Nucleus accumbens (tissue), 56 donors: Measurements from ENCODE around the gene OGN.

ENCODE experiments used
- DNase-seq, 56 donors: peaks; one replicate each; lab custom pipeline; 2025; lab: John Stamatoyannopoulos, UW

Gene OGN

DNA sequence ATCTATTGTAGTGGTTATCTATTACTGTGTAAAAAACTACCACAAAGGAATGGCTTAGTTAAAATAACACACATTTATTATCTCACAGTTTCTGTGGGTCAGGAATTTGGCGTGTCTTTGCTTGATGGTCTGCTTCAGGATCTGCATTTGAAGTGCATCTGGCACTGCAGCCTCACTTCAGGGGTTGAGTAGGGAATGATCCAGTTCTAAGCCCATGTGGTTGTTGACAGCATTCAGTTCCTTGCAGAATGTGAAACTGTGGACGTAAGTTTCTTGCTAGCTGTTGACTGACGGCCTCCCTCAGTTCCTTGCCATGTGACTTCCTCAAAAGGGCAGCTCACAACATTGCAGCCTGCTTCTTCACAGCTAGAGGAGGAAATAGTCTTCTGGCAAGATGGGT lies 2.1 kb upstream of the OGN start:
- DNase-seq = peak in 17 of 56 donors; percentile 0 to 46 (median 6)

DNA sequence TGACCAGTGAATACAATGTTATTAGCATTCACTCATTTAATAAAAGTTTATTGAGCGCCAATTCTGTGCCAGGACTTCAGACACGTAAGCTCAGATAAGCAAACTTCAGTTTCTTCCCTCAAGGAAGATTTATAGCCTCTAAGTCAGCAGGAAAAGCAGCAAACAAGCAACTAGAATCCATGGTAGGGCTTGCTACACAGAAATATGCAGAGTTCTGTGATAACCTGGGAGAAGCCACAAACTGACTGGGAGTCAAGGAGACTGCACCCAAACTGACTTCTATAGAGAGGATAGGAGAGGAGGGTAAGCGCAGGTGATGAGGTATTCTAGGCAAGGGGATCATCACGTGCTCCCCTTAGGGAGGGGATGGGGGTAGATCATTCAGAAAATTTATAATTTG lies 1.4 kb upstream of the OGN start:
- no peak for DNase-seq

DNA sequence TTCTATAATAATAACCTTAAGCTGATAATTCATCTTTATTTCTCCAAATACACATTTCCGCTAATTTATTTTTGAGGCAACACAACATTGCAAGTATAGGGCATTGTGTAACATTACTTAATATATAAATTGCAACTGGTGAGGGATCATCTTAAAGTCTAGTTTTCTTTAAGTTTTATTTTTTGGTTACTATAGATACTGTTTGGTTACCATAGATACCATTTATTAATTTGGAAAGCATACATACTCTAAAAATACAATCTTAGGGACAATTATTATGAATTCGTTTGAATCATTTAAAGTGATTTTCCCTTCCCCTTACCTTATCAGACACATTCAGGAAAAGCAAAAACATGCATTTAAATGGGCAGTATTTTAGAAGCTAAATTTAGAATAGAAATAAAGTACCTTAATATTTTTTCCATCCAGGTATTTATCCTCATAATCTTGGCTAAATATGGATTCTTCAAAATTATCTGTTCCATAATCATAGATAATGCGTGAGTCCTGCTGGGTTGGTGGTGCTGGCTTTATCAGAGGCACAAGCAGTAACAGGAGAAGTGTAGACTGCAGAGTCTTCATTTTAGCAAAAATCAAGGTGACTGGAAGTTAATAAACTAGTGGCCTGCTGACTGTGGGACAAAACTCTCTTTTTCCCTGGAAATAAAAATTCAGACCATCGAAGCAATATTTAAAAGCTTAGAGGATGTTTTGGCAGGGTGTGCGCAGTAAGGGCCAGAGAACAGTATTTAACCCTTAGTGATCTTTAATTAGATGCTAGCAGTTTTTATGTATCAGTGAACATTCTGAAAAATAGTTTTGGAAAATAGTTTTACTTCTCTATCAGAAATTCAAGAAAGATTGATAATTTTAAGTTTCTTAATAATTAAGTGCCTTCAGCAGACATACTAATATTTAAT lies 1.3 kb downstream of the OGN start:
- DNase-seq = no peak

DNA sequence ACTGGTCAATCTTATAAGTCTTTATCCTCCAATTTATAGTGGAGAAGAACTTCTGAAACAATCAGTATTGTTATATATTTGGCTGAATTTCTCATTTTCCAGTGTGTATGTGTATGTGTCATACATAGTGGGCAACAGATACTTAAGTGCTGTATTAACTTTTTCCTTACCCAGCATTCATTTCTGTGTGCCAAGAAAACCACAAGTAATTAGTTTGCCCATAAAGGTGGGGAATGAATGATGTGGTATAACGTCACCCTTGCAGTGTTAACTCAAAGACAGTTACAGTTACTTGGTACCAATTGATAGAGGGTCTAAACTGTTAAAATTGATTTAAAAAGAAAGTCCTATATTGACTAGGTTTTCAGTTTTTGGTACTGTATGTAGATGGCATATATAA lies 2.0 kb downstream of the OGN start:
- DNase-seq = no peak

DNA sequence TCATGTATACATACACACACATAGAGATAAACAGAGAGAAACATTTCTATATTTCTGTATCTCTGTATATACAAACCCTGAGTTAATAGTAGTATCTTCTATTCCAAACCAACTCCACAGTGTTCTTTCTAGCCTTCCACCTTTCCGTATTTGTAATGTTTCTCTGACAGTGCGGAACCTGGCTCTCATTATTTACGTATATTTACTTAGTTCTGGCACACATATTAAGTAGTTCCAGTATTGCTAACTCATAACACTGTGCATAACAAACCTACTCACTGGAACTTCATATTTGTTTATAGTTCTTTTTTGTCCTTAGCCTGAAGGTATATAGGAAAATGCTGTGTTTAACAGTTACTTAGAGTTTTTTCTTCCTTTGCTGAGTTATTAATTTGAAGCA lies 6.5 kb downstream of the OGN start:
- no peak for DNase-seq

DNA sequence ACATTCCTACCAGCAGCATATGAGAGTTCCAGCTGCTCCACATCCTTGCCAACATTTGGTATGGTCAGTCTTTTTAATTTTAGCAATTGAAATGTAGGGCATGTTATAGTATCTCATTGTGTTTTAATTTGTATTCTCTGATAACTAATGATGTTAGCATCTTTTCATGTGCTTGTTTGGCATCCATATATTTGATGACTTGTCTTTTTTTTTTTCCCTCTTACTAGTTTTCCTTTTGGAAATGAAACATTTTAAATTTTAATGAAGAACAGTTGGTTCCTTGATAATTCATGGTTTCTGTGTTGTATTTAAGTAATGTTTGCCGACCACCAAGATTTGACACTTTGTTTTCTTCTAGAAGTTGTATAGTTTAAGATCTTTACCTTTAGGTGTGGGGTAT lies 8.8 kb downstream of the OGN start:
- DNase-seq = no peak

DNA sequence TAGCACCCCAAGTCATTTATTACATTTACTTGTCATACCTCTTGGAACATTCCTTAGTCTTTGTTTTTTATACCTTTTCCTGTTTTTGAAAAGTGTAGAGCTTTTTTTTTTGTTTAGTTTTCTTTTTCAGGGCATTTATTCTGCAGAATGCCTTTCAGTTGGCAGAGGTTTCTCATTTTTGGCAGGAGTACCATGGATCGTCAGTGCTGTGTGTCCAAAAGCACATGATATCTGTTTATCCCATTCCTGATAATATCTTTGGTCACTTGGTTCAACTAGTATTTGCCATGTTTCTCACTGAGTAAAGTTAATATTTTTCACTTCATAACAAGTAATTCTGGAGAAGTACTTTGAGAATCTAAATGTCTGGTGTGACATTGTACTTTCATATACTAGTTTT lies 10.7 kb downstream of the OGN start:
- DNase-seq = no peak

DNA sequence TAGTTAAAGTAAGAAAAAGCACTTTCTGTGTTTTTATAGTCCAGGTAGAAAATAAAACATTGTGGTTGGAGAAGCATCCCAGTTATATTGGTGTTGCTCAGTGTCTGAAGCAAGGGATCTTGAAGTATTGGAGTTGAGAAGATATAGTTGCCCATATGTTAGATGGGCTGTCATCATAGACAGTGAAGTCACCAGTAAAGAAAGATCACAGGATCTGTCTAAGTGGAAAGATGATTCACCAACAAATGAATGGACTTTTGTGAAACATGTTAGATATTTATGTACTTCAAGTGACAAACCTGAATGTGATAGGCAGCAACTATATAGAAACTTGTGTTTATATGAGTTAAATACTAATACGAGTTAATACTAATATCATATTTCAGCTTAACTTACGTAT lies 11.7 kb downstream of the OGN start:
- no peak for DNase-seq

DNA sequence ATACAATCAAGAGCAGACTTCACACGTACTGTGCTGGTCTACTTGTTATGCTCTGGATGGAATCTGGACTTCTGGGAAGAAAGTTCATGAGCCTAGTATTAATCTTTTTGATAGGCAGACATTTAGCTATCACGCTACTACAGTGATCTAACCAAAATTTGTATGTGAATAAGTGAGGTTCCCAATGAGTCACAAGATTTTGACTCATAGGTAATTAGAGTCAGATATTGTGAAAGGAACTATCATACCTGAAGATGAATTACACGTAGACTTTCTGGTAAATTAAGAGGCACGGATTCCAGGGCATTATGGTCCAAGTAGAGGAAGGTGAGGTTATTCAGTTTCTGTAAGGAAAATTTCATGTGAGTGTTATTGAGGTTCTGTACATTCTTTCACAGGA lies 18.4 kb downstream of the OGN start:
- DNase-seq = no peak

DNA sequence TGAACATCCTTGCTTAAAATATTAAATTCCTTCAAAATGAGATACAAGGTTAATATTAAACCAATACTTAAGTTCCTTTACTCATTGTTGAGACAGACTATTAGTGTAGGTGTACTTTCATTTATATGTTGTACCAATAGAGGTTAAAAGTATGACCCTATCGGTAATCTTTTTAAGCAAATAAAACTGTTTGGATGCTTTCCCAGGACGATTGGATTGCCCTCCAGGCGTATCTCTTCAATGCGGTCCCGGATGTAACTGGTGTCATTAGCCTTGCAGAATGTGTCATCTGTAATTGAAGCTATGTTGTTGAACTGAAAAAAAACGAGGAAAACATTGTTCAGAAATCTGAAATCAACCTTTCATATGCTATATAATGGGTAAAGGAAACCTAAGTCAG lies 18.9 kb downstream of the OGN start:
- DNase-seq = no peak

DNA sequence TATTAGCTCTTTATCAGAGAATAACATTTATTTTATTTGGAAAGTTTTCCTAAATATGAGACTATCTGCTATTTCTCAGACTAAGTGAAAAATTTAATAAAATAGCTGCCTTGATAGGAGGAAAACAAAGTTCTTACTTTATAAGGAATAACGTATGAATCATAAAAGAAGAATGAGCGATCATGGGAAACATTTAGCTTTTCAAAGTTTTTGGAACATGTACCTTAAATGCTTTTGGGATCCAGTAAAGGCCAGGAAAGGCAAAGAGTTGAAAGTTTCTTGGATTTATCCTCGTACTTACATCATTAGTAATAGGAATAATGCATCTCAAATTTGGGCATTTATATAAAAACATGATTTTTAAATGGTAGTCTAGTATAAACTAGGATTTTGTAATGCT lies 19.4 kb downstream of the OGN start:
- DNase-seq = no peak

DNA sequence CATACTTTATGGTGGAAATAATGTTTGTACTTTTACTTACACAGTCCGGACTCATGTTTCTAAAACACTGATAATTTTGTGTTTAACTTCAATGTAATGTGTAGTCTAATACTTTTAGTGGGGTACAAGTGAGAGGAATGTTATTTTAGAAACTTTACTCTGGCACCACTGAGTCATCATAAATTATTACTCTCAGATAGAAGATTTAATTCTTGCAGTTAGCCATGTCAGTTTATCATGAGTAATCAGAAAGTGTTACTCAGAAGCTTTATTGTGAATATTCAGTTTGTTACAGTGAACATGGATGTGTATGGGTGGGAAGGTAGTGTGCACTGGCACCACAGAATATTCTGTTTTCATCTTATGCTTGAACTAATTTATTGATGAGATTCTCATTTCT lies 20.0 kb downstream of the OGN start:
- no peak for DNase-seq

DNA sequence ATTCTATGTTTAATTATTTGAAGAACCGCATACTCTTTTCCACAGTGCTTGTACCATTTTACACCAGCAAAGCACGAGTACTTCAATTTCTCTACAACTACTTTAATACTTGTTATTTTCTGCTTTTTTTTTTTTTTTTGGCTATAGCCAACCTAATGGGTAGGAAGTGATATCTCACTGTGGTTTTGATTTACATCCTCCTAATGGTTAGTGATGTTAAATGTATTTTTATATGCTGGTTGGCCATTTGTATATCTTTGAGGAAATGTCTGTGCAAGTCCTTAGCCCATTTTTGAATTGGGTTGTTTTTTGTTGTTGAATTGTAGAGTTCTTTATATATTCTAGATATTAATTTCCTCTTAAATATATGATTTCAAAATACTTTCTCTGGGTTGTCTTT lies 22.6 kb downstream of the OGN start:
- no peak for DNase-seq

DNA sequence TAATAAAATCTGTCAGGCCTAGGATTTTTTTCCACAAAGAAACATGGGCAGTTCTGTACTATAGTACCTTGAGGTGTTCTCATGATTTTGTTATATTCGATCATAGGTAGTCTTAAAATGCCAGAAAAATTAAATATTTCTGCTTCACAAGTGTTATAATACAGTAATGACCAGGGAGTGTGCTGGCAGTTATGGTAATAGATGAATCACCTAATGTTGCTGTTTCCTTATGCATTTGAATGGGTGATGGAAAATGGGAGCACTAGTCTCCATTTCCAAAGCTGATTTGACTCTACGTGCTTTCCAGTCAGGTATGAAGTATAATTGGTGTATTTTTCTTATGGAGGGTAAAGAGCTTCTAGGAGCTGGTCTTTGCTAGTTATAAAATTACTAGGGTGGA lies 23.8 kb downstream of the OGN start:
- DNase-seq = no peak

DNA sequence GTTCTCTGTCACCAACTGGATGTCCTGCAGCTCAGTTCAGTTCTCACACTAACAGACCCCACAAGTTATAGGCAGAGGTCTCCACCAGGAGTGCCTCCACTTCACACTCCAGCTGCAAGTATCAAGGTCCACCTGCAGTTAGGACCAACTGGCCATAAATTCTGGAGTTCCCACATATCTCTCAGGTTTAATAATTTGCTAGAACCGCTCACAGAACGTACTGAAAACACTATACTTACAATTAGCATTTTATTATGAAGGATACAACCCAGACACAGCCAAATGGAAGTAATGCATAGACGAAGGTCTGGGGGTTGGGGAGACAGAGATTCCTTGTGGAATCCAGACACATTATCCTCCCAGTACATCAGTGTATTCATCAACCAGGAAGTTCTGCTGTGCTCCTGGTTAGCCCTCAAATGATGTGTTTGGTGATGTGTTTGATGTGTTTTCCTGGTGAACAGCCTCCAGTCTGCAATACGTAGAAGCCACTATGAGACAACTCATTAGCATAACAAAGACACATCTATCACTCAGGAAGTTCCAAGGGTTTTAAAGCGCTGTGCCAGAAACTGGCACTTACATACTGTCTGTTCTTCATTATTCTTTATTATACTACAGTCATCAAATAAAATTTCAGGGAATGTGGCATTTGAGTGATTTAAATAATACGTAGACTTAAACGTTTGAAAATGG lies 25.4 kb downstream of the OGN start:
- no peak for DNase-seq

DNA sequence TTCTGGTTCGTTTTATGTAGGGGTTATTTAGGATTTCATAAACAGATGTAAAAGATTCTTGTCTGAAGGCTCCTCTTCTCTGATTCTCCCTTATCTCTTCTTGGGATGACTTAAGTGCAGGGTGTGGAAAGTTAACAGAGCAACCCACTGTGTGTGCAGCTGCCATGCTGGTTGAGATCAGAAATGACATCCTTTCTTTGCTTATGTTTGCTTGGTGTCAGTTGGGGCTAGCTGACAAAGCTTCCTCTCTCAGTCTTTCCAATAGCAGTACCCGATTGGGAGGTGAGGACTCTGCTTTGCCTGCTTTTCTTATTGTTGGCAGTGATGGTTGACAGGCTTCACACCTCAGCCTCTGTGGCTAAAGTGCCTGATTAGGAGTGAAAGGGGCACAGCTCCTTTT lies 26.5 kb downstream of the OGN start:
- no peak for DNase-seq

DNA sequence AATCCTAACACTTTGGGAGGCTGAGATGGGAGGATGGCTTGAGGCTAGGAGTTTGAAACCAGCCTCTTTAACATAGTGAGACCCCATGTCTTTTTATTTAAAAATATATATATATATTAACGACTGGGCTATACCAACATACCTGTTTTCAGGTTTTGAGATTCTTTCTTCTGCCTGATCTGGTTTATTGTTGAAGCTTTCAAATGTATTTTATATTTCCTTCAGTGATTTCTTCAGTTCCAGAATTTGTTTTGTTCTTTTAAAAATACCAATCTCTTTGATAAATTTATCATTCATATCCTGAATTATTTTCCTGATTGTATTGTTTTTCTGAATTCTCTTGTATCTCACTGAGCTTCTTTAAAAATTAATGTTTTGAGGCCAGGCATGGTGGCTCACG lies 31.2 kb downstream of the OGN start:
- no peak for DNase-seq

DNA sequence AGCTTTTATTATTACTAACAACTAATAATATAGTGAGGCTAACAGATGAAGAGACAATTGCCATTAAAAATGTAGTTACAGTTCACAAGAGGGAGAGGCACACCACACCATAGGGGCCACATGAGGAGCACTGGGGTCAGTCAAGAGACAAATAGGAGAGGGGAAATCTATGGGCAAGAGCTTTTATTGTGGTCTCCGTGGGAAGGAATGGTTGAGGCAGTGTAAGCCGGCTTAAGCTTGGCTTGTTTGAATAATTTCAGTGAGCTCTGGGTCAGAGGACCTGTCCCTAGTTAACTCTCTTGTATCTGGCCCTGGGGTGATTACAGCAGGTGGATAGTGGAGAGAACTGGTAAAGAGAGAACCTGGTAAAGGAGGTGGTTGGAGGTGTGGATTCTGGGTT lies 35.3 kb downstream of the OGN start:
- no peak for DNase-seq

DNA sequence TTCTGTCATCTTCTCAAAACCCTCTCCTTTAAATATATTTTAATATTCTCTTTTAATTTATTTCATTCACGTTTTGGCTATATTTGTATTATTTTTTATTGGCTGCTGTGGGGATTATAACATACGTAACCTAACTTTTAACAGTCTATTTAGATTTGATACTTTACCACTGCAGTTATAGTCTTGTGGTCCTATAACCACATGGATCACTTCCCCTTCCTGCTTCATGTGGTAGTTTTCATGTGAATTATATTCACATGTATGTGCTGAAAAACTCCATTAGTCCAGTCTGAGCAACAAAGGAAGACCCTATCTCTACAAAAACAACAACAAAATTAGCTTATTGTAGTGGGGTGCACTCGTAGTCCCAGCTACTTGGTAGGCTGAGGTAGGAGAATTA lies 44.3 kb downstream of the OGN start:
- DNase-seq = no peak

DNA sequence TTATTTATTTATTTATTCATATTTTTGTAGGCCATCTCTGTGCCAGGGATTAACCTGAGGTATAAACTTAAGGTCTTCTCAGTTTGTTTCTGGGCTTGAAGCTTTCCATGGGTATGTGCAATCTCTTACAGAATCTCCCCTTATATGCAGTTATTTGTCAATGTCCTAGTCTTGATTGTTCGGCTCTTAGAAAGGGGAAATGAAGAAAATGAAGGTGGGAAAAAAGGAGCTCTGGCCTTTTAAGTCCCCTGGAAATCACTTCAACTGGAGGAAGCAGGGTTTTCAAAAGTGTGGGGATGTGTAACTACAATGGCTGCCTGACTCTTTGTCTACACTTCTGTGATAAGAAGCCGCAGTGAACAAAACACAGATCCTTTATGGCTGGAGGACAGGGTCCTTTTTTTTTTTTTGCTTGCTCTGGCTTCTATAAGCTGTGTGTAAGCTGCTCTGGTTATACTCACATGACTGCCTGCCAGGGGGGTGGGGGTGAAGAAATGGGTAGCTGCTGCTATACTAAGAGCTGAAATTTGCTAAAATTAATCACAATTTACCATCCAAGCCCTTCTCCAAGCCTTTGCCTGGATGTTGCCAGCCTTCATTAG lies 44.9 kb downstream of the OGN start:
- DNase-seq = no peak

DNA sequence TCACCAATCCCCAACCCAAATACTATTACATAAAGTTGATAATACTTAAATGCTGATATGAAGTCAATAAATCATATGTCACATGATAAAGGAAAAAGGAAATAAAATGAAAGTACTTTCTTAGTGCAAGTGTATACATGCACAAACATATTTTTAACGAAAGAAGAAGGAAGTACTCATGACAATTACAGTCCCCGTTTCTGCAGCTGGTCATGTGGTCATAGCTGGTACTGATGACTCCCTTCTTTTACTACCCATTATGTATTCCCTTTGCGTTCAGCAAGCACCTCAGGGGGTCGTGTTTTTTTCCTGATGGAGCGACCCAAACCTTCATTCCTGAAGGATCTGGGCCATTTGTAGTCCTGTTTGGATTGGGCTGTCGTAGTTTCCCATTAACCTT lies 51.3 kb downstream of the OGN start:
- no peak for DNase-seq

DNA sequence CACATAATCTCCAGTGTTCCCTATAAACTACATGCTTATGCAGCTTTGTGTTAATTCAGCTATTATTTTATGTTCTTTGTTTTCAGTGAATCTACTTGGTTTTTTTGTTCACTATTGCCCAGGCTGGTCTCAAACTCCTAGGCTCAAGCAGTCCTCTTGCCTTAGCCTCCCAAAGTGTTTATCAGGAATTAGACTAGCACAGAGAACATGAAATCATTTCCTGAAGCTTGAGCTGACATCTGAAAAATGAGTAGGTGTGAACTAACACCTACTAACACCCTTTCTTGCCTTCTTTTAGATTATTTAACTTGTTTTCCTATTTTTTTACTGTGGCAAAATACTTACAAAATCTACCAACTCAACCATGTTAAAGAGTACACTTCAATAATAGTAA lies 53.6 kb downstream of the OGN start:
- no peak for DNase-seq
